HEK293 (cell line): ENCODE data around the gene CHMP1B.

Source experiments
- CTCF ChIA-PET: fragments of 350-600 bp; formaldehyde crosslinking; extraction: SDS; loops from one replicate; lab custom pipeline; 2021; ENCODE audit warnings: antibody characterized with exemption; lab: Yijun Ruan, JAX
- POLR2A ChIA-PET: fragments of 300-600 bp; formaldehyde crosslinking; extraction: SDS; loops from one replicate; lab custom pipeline; 2020; ENCODE audit warnings: antibody characterized with exemption, inconsistent platforms; lab: Yijun Ruan, JAX
- H3K27ac ChIP-seq: fragments of 200-500 bp; sonication (Bioruptor generic); 2 replicates; pipeline ENCODE4 v1.5.1; 2014; ENCODE audit warnings: low read depth, low read length, control low read depth, inconsistent platforms; ENCODE audit errors: extremely low read depth
- H3K36me3 ChIP-seq, 2 experiments: fragments of 200-500 bp in 1 of 2; sonication (Bioruptor generic) in 1 of 2; 1 replicate in 1 of 2; 2 replicates in 1 of 2; pipeline ENCODE4 v1.5.1; 2014 to 2017; ENCODE audit warnings: inconsistent platforms in 2 of 2, low read length in 2 of 2; ENCODE audit not compliant: control insufficient read depth in 2 of 2, insufficient read depth in 1 of 2
- H3K4me1 ChIP-seq: fragments of 200-500 bp; sonication (Bioruptor generic); 2 replicates; pipeline ENCODE4 v1.5.1; 2014; ENCODE audit warnings: mild to moderate bottlenecking, low read length, inconsistent platforms; ENCODE audit not compliant: control insufficient read depth, insufficient read depth
- H3K4me3 ChIP-seq: 2 replicates; pipeline ENCODE4 v1.5.1; 2011; ENCODE audit warnings: low read depth, mild to moderate bottlenecking, control low read depth, low read length, moderate library complexity
- H3K9me3 ChIP-seq: fragments of 200-500 bp; sonication (Bioruptor generic); 2 replicates; pipeline ENCODE4 v1.5.1; 2014; ENCODE audit warnings: low read depth, low read length, inconsistent platforms; ENCODE audit not compliant: control insufficient read depth, insufficient read depth
- IKZF3 ChIP-seq: fragments of 450-650 bp; IDR thresholded peaks from 2 replicates; pipeline ENCODE4 v1.5.0; 2018; ENCODE audit warnings: missing biosample characterization, mild to moderate bottlenecking, missing genetic modification characterization, moderate library complexity
- KLF1 ChIP-seq: fragments of 450-650 bp; formaldehyde crosslinking; IDR thresholded peaks from 2 replicates; pipeline ENCODE4 v1.5.1; 2016; ENCODE audit warnings: missing biosample characterization, missing genetic modification characterization
- SCRT1 ChIP-seq: fragments of 450-650 bp; formaldehyde crosslinking; IDR thresholded peaks from 2 replicates; pipeline ENCODE4 v1.5.1; 2016; ENCODE audit warnings: missing biosample characterization, missing genetic modification characterization, borderline replicate concordance
- YY2 ChIP-seq: fragments of 450-650 bp; formaldehyde crosslinking; IDR thresholded peaks from 2 replicates; pipeline ENCODE4 v1.5.1; 2016; ENCODE audit warnings: missing biosample characterization, missing genetic modification characterization
- ZBTB20 ChIP-seq: fragments of 450-650 bp; formaldehyde crosslinking; IDR thresholded peaks from 2 replicates; pipeline ENCODE4 v1.5.1; 2016; ENCODE audit warnings: missing biosample characterization, missing genetic modification characterization
- ZNF221 ChIP-seq: fragments of 450-650 bp; formaldehyde crosslinking; IDR thresholded peaks from 2 replicates; pipeline ENCODE4 v1.5.1; 2017; ENCODE audit warnings: missing biosample characterization, missing genetic modification characterization, borderline replicate concordance
- ZNF24 ChIP-seq: fragments of 450-650 bp; formaldehyde crosslinking; IDR thresholded peaks from 2 replicates; pipeline ENCODE4 v1.5.1; 2016; ENCODE audit warnings: missing biosample characterization, missing genetic modification characterization
- ZNF248 ChIP-seq: fragments of 450-650 bp; formaldehyde crosslinking; IDR thresholded peaks from 2 replicates; pipeline ENCODE4 v1.5.1; 2017; ENCODE audit warnings: missing biosample characterization, missing genetic modification characterization
- ZNF404 ChIP-seq: fragments of 450-650 bp; formaldehyde crosslinking; IDR thresholded peaks from 2 replicates; pipeline ENCODE4 v1.5.1; 2017; ENCODE audit warnings: missing biosample characterization, missing genetic modification characterization
- ZNF473 ChIP-seq: fragments of 450-650 bp; formaldehyde crosslinking; IDR thresholded peaks from 2 replicates; pipeline ENCODE4 v1.5.1; 2017; ENCODE audit warnings: missing biosample characterization, missing genetic modification characterization
- ZNF510 ChIP-seq: fragments of 450-650 bp; formaldehyde crosslinking; IDR thresholded peaks from 2 replicates; pipeline ENCODE4 v1.5.1; 2018; ENCODE audit warnings: mild to moderate bottlenecking, missing genetic modification characterization, missing biosample characterization; ENCODE audit not compliant: insufficient replicate concordance
- ZNF664 ChIP-seq: fragments of 450-650 bp; formaldehyde crosslinking; IDR thresholded peaks from 2 replicates; pipeline ENCODE4 v1.5.1; 2016; ENCODE audit warnings: missing biosample characterization, missing genetic modification characterization
- ZNF777 ChIP-seq: fragments of 450-650 bp; formaldehyde crosslinking; IDR thresholded peaks from 2 replicates; pipeline ENCODE4 v1.5.1; 2017; ENCODE audit warnings: missing biosample characterization, missing genetic modification characterization, borderline replicate concordance
- ZNF791 ChIP-seq: fragments of 450-650 bp; formaldehyde crosslinking; IDR thresholded peaks from 2 replicates; pipeline ENCODE4 v1.5.1; 2016; ENCODE audit warnings: missing biosample characterization, missing genetic modification characterization
- ZSCAN16 ChIP-seq: fragments of 450-650 bp; formaldehyde crosslinking; IDR thresholded peaks from 2 replicates; pipeline ENCODE4 v1.5.1; 2016; ENCODE audit warnings: missing biosample characterization, missing genetic modification characterization
- TF ChIP-seq, protein P1 (sequence below): fragments of 450-650 bp; formaldehyde crosslinking; conservative IDR thresholded peaks from 2 replicates; pipeline ENCODE4 v1.5.1; 2016; ENCODE audit warnings: low read depth, missing biosample characterization, missing genetic modification characterization
- TF ChIP-seq, protein P2 (sequence below): fragments of 450-650 bp; formaldehyde crosslinking; IDR thresholded peaks from 2 replicates; pipeline ENCODE4 v1.5.1; 2016; ENCODE audit warnings: missing biosample characterization, missing genetic modification characterization
- TF ChIP-seq, protein P3 (sequence below): fragments of 450-650 bp; formaldehyde crosslinking; IDR thresholded peaks from 2 replicates; pipeline ENCODE4 v1.5.1; 2016; ENCODE audit warnings: missing biosample characterization, missing genetic modification characterization
- TF ChIP-seq, protein P4 (sequence below): fragments of 450-650 bp; formaldehyde crosslinking; IDR thresholded peaks from 2 replicates; pipeline ENCODE4 v1.5.1; 2016; ENCODE audit warnings: missing biosample characterization, missing genetic modification characterization

Gene CHMP1B

DNA sequence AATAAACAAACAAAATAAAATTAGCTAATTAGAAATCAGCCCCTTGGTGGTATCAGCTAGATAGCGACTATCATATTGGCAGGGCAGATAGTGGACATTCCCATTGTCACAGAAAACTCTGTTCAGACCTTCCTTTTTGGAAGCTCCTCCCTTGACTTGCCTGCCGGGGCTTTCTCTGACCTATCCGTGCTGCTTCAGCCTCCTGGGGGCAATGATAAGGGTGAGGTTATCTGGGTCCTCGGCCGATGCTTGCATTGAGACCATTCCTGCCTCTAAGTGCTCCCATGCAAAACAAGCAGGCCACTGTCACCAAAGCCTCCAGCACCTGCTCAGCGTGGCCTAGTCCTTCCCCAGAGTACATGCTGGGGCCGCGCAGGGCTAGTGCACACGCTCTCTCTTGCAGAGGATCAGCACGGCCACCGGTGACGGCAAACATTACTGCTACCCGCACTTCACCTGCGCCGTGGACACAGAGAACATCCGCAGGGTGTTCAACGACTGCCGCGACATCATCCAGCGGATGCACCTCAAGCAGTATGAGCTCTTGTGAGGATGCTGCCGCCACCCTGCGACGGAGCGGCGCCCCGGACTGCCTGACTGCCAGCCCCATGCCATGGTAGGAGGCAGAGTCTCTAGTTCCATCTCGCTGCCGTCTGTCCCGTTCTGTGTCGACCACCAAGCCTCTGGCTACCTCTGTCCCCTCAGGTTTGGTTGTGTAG is 29.5 kb downstream of the CHMP1B start:
- TF ChIP-seq ZNF248 = no peak
- TF ChIP-seq ZBTB20 (tag by site-specific recombination) = no peak
- TF ChIP-seq SCRT1 = no peak
- TF ChIP-seq ZNF777 (tag by site-specific recombination) = no peak
- no peak for TF ChIP-seq ZNF510
- no peak for TF ChIP-seq ZNF473 (tag by site-specific recombination)
- no peak for TF ChIP-seq ZNF404 (tag by site-specific recombination)
- TF ChIP-seq, protein P1, sequence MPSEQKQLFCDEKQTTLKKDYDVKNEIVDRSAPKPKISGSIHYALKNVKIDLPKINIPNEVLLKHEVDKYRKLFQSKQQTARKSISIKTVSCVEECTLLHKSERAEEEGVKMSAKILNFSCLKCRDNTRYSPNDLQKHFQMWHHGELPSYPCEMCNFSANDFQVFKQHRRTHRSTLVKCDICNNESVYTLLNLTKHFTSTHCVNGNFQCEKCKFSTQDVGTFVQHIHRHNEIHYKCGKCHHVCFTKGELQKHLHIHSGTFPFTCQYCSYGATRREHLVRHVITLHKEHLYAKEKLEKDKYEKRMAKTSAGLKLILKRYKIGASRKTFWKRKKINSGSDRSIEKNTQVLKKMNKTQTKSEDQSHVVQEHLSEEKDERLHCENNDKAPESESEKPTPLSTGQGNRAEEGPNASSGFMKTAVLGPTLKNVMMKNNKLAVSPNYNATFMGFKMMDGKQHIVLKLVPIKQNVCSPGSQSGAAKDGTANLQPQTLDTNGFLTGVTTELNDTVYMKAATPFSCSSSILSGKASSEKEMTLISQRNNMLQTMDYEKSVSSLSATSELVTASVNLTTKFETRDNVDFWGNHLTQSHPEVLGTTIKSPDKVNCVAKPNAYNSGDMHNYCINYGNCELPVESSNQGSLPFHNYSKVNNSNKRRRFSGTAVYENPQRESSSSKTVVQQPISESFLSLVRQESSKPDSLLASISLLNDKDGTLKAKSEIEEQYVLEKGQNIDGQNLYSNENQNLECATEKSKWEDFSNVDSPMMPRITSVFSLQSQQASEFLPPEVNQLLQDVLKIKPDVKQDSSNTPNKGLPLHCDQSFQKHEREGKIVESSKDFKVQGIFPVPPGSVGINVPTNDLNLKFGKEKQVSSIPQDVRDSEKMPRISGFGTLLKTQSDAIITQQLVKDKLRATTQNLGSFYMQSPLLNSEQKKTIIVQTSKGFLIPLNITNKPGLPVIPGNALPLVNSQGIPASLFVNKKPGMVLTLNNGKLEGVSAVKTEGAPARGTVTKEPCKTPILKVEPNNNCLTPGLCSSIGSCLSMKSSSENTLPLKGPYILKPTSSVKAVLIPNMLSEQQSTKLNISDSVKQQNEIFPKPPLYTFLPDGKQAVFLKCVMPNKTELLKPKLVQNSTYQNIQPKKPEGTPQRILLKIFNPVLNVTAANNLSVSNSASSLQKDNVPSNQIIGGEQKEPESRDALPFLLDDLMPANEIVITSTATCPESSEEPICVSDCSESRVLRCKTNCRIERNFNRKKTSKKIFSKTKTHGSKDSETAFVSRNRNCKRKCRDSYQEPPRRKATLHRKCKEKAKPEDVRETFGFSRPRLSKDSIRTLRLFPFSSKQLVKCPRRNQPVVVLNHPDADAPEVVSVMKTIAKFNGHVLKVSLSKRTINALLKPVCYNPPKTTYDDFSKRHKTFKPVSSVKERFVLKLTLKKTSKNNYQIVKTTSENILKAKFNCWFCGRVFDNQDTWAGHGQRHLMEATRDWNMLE (tag by site-specific recombination) = no peak
- TF ChIP-seq ZNF24 (tag by site-specific recombination) = no peak
- no peak for TF ChIP-seq YY2 (tag by site-specific recombination)
- no peak for TF ChIP-seq ZNF664 (tag by site-specific recombination)
- no peak for TF ChIP-seq KLF1 (tag by site-specific recombination)
- TF ChIP-seq, protein P2, sequence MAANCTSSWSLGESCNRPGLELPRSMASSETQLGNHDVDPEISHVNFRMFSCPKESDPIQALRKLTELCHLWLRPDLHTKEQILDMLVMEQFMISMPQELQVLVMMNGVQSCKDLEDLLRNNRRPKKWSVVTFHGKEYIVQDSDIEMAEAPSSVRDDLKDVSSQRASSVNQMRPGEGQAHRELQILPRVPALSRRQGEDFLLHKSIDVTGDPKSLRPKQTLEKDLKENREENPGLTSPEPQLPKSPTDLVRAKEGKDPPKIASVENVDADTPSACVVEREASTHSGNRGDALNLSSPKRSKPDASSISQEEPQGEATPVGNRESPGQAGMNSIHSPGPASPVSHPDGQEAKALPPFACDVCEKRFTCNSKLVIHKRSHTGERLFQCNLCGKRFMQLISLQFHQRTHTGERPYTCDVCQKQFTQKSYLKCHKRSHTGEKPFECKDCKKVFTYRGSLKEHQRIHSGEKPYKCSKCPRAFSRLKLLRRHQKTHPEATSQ = no peak
- Histone ChIP-seq H3K4me3 (no peak overlapping the region), H3K27ac (no peak overlapping the region), H3K36me3 (peaks cover 0 to 21% of the 10 kb centered on the region in 2 experiments; a peak in 2 of 3 replicates), H3K9me3 (no peaks in the 10 kb centered on the region), H3K4me1 (no peaks in the 10 kb centered on the region)
- ChIA-PET CTCF (interaction anchor here (0.6 to 1.3 kb wide), 3 partner anchors 15 to 226 kb away, joined by 3 to 6 read pairs (median 3); no protein-coding TSS in a partner anchor), POLR2A (no interaction called here)

DNA sequence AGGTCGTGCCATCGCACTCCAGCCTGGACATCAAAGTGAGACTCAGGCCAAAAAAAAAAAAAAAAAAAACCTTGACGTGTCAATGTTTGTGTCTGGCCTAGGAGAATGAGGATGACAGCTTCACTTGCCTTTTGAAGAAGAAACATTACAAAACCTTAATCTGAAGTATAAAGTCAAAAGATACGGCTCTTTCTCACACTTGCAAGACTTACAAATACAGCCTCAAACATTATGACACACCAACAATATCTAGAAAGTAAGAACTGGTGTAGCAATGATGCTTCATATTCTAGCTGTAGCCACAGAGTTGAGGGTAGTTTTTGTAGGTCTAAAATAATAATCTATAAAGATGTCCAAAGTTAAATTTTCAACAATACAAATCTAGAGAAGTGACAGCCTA is 31.4 kb downstream of the CHMP1B start:
- Histone ChIP-seq H3K4me3 (no peak overlapping the region), H3K9me3 (no peaks in the 10 kb centered on the region), H3K4me1 (no peaks in the 10 kb centered on the region), H3K27ac (no peak overlapping the region), H3K36me3 (peaks cover 0 to 26% of the 10 kb centered on the region in 2 experiments; a peak in 1 of 3 replicates)
- TF ChIP-seq ZSCAN16 (tag by site-specific recombination) = no peak
- no peak for TF ChIP-seq IKZF3 (tag by site-specific recombination)
- TF ChIP-seq, protein P3, sequence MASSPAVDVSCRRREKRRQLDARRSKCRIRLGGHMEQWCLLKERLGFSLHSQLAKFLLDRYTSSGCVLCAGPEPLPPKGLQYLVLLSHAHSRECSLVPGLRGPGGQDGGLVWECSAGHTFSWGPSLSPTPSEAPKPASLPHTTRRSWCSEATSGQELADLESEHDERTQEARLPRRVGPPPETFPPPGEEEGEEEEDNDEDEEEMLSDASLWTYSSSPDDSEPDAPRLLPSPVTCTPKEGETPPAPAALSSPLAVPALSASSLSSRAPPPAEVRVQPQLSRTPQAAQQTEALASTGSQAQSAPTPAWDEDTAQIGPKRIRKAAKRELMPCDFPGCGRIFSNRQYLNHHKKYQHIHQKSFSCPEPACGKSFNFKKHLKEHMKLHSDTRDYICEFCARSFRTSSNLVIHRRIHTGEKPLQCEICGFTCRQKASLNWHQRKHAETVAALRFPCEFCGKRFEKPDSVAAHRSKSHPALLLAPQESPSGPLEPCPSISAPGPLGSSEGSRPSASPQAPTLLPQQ (tag by site-specific recombination) = no peak
- TF ChIP-seq, protein P4, sequence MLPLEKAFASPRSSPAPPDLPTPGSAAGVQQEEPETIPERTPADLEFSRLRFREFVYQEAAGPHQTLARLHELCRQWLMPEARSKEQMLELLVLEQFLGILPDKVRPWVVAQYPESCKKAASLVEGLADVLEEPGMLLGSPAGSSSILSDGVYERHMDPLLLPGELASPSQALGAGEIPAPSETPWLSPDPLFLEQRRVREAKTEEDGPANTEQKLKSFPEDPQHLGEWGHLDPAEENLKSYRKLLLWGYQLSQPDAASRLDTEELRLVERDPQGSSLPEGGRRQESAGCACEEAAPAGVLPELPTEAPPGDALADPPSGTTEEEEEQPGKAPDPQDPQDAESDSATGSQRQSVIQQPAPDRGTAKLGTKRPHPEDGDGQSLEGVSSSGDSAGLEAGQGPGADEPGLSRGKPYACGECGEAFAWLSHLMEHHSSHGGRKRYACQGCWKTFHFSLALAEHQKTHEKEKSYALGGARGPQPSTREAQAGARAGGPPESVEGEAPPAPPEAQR (tag by site-specific recombination) = no peak
- TF ChIP-seq ZNF777 (tag by site-specific recombination) = no peak
- TF ChIP-seq ZNF791 (tag by site-specific recombination) = no peak
- no peak for TF ChIP-seq ZNF221 (tag by site-specific recombination)
- ChIA-PET CTCF (interaction anchor here (0.6 to 0.7 kb wide), 2 partner anchors 161 to 205 kb away, joined by 3 read pairs; no protein-coding TSS in a partner anchor), POLR2A (no interaction called here)
